Liver (tissue), 9 donors: ENCODE measurements around the gene UGT1A8. TPM values are rescaled to one million over a fixed set of nuclear protein-coding genes. Genes with fewer than 3 reads are reported as not detected.
A peak's percentile ranks its signal among the peaks of the same experiment; 100 is the strongest.

Experiments
- DNase-seq: peaks from one replicate; pipeline ENCODE4 v3.0.0-alpha.2; 2017; ENCODE audit warnings: low spot score
- H3K27ac ChIP-seq, 2 donors: one replicate each; pipeline ENCODE4 v1.7.0; 2013; ENCODE audit warnings: inconsistent platforms in 2 of 2, low read length in 2 of 2, control low read depth in 1 of 2, low read depth in 1 of 2, mild to moderate bottlenecking in 1 of 2
- H3K27me3 ChIP-seq, 4 donors: one replicate each; pipeline versions ENCODE4 v1.6.1 to v1.7.0; 2013; ENCODE audit warnings: low read length in 3 of 4, inconsistent platforms in 1 of 4, mild to moderate bottlenecking in 1 of 4, moderate library complexity in 1 of 4; ENCODE audit not compliant: control insufficient read depth in 4 of 4, insufficient read depth in 4 of 4
- H3K36me3 ChIP-seq, 4 donors: one replicate each; pipeline versions ENCODE4 v1.6.1 to v1.7.0; 2013; ENCODE audit warnings: low read length in 3 of 4, mild to moderate bottlenecking in 3 of 4, low read depth in 1 of 4, moderate library complexity in 1 of 4; ENCODE audit not compliant: control insufficient read depth in 4 of 4, insufficient read depth in 3 of 4
- H3K4me1 ChIP-seq, 4 donors: one replicate each; pipeline versions ENCODE4 v1.6.1 to v1.7.0; 2013; ENCODE audit warnings: low read length in 3 of 4, mild to moderate bottlenecking in 3 of 4, moderate library complexity in 1 of 4; ENCODE audit not compliant: control insufficient read depth in 4 of 4, insufficient read depth in 4 of 4
- H3K4me3 ChIP-seq, 3 donors: one replicate each; pipeline versions ENCODE4 v1.6.1 to v1.7.0; 2013; ENCODE audit warnings: low read length in 3 of 3, control low read depth in 1 of 3, low read depth in 1 of 3, mild to moderate bottlenecking in 1 of 3
- H3K9ac ChIP-seq, 2 donors: one replicate each; pipeline ENCODE4 v1.7.0; 2013; ENCODE audit warnings: low read length in 2 of 2, mild to moderate bottlenecking in 2 of 2, moderate library complexity in 2 of 2, control low read depth in 1 of 2, low read depth in 1 of 2
- H3K9me3 ChIP-seq, 4 donors: one replicate each; pipeline versions ENCODE4 v1.6.1 to v1.7.0; 2013; ENCODE audit warnings: low read length in 3 of 4; ENCODE audit not compliant: control insufficient read depth in 4 of 4
- ATF3 ChIP-seq: IDR thresholded peaks from 2 replicates; pipeline ENCODE4 v1.6.1; 2016; ENCODE audit warnings: antibody characterized with exemption
- CTCF ChIP-seq: fragments of 150-350 bp; IDR thresholded peaks from 2 replicates; pipeline ENCODE4 v1.5.1; 2017; ENCODE audit warnings: improper control_type of control experiment, low read depth, low read length; ENCODE audit not compliant: missing input control
- EGR1 ChIP-seq, 2 donors: IDR thresholded peaks; 2 replicates each; pipeline ENCODE4 v1.6.1; 2016 to 2018; ENCODE audit warnings: antibody characterized with exemption in 2 of 2, low read depth in 2 of 2
- FOXA1 ChIP-seq: IDR thresholded peaks from 2 replicates; pipeline ENCODE4 v1.6.1; 2016; ENCODE audit warnings: antibody characterized with exemption
- FOXA2 ChIP-seq: IDR thresholded peaks from 2 replicates; pipeline ENCODE4 v1.6.1; 2016; ENCODE audit warnings: antibody characterized with exemption
- GABPA ChIP-seq, 2 donors: IDR thresholded peaks in 1 of 2; conservative IDR thresholded peaks in 1 of 2; 2 replicates each; pipeline ENCODE4 v1.6.1; 2016; ENCODE audit warnings: antibody characterized with exemption in 2 of 2, mild to moderate bottlenecking in 1 of 2, moderate library complexity in 1 of 2
- HNF4A ChIP-seq, 2 donors: conservative IDR thresholded peaks; 2 replicates each; pipeline ENCODE4 v1.6.1; 2016; ENCODE audit warnings: antibody characterized with exemption in 2 of 2, mild to moderate bottlenecking in 2 of 2
- HNF4G ChIP-seq: IDR thresholded peaks from 2 replicates; pipeline ENCODE4 v1.6.1; 2016; ENCODE audit warnings: antibody characterized with exemption
- JUND ChIP-seq, 2 donors: IDR thresholded peaks; 2 replicates each; pipeline ENCODE4 v1.6.1; 2016; ENCODE audit warnings: antibody characterized with exemption in 2 of 2
- MAX ChIP-seq: IDR thresholded peaks from 2 replicates; pipeline ENCODE4 v1.6.1; 2016; ENCODE audit warnings: antibody characterized with exemption
- NR2F2 ChIP-seq: IDR thresholded peaks from 2 replicates; pipeline ENCODE4 v1.6.1; 2016; ENCODE audit warnings: antibody characterized with exemption
- RAD21 ChIP-seq, 2 donors: IDR thresholded peaks; 2 replicates each; pipeline ENCODE4 v1.6.1; 2016; ENCODE audit warnings: antibody characterized with exemption in 2 of 2, mild to moderate bottlenecking in 2 of 2
- REST ChIP-seq: IDR thresholded peaks from 2 replicates; pipeline ENCODE4 v1.6.1; 2016; ENCODE audit warnings: antibody characterized with exemption, mild to moderate bottlenecking
- RXRA ChIP-seq, 2 donors: IDR thresholded peaks; 2 replicates each; pipeline ENCODE4 v1.6.1; 2017 to 2018; ENCODE audit warnings: antibody characterized with exemption in 2 of 2, mild to moderate bottlenecking in 1 of 2
- YY1 ChIP-seq: IDR thresholded peaks from 2 replicates; pipeline ENCODE4 v1.6.1; 2016; ENCODE audit warnings: antibody characterized with exemption, mild to moderate bottlenecking
- ZBTB33 ChIP-seq: IDR thresholded peaks from 2 replicates; pipeline ENCODE4 v1.6.1; 2016; ENCODE audit warnings: antibody characterized with exemption
- WGBS: extraction: QIAGEN DNeasy Blood & Tissue Kit; methylation state at CpG from one replicate; pipeline ENCODE4 v1.1.7; 2013; 5-methylcytosine and 5-hydroxymethylcytosine counted together
- polyA plus RNA-seq, 2 donors: library from polyadenylated mRNA; stranded (reverse) in 1 of 2; unstranded in 1 of 2; fragments of 200-250 nt in 1 of 2; fragments of >200 nt in 1 of 2; fragmentation: Nextera tagmentation in 1 of 2; extraction: Ambion mirVana in 1 of 2; gene quantifications; one replicate each; pipeline versions ENCODE4 v1.2.1 to v1.2.3, GENCODE V29; 2013 to 2015
- total RNA-seq, 2 donors: library from RNA; depleted of rRNA; stranded (reverse); fragments of >200 nt; gene quantifications; one replicate each; pipeline ENCODE4 v1.2.3, GENCODE V29; 2014
- donor health status: healthy.
- donor health status: healthy.
- donor health status: healthy.
- donor health status: healthy.
- donor health status: healthy.

The UGT1A8 gene
- total and polyA plus RNA-seq, 4 donors, result 0.17 to 0.51 (median 0.48) TPM; not detected in 1

- H3K4me1 ChIP-seq, result peaks cover 8 to 28% (median 15%) of the 10 kb centered on the region in 4 donors
- no peak within 1 kb of the TSS for H3K4me3 ChIP-seq
- 86% methylated on average over 14 of the region's 14 CpGs for WGBS
- H3K27me3 ChIP-seq, result no peaks in the 10 kb centered on the region
- H3K27ac ChIP-seq, result no peak within 1 kb of the TSS
- peak in 1 of 2 donors; percentile 11 for TF ChIP-seq RXRA (IDR thresholded peaks at IDR 0.05)
- TF ChIP-seq NR2F2, result no peak
- no peak for TF ChIP-seq JUND (IDR thresholded peaks at IDR 0.05)
- no peak for TF ChIP-seq REST
- H3K36me3 ChIP-seq, result no peaks in the 10 kb centered on the region
- no peak within 1 kb of the TSS for H3K9ac ChIP-seq
- no peaks in the 10 kb centered on the region for H3K9me3 ChIP-seq
- no peak for DNase-seq
Measured at GRCh38 chr2:233712611-233713261, 95.3 kb downstream of the UGT1A8 start, which contains the start of gene UGT1A5. Gene UGT1A5 (plus strand): TSS chr2:233712907. CDS start chr2:233712992, 85 bp downstream.

GRCh38 chr2:233713262-233713615 is 95.8 kb downstream of the UGT1A8 start:
- H3K4me1 ChIP-seq, result peaks cover 13 to 33% (median 20%) of the 10 kb centered on the region in 4 donors
- H3K9me3 ChIP-seq, result no peaks in the 10 kb centered on the region
- no peak overlapping the region for H3K4me3 ChIP-seq
- 87% methylated on average over 7 of the region's 7 CpGs for WGBS
- H3K9ac ChIP-seq, result no peak overlapping the region
- H3K36me3 ChIP-seq, result no peaks in the 10 kb centered on the region
- H3K27me3 ChIP-seq, result no peaks in the 10 kb centered on the region
- H3K27ac ChIP-seq, result no peak overlapping the region
- no peak for DNase-seq
- no peak for TF ChIP-seq HNF4G
- TF ChIP-seq NR2F2, result no peak
- TF ChIP-seq JUND (IDR thresholded peaks at IDR 0.05), result no peak
- no peak for TF ChIP-seq YY1
- no peak for TF ChIP-seq FOXA1
- no peak for TF ChIP-seq ZBTB33
- TF ChIP-seq RAD21 (IDR thresholded peaks at IDR 0.05), result no peak
- TF ChIP-seq EGR1 (IDR thresholded peaks at IDR 0.05; ENCODE audit: low read depth in 2 of 2), result no peak
- no peak for TF ChIP-seq CTCF
- no peak for TF ChIP-seq GABPA (IDR thresholded peaks at IDR 0.05 in 1 of 2, conservative IDR thresholded peaks at IDR 0.05 in 1 of 2)
- no peak for TF ChIP-seq ATF3
- TF ChIP-seq REST, result no peak
- no peak for TF ChIP-seq RXRA (IDR thresholded peaks at IDR 0.05)
- TF ChIP-seq MAX, result no peak
- TF ChIP-seq FOXA2, result no peak
- no peak for TF ChIP-seq HNF4A (conservative IDR thresholded peaks at IDR 0.05)
